ENCODE data around the gene ADGRD1. TPM values are rescaled to one million over a fixed set of nuclear protein-coding genes. Genes with fewer than 3 reads are reported as not detected.

The ADGRD1 gene
- total and polyA plus RNA-seq, 2 of the 8 experiments (the other 6 are each of a cell fraction or from before 2014, with no cell fraction given): 0.36 to 0.48 TPM

GRCh38 chr12:130988751-130989150 is 35.0 kb downstream of the ADGRD1 start:
- no peak overlapping the region for H3K9ac ChIP-seq (replicated peaks in 1 of 4; ENCODE audit: extremely low read depth in 1 of 4, low read depth in 3 of 4, low read length in 3 of 4)
- no peaks in the 10 kb centered on the region for H3K79me2 ChIP-seq (ENCODE audit: control insufficient read depth in 1 of 2, insufficient read depth in 2 of 2, low read length in 2 of 2)
- H2BK15ac ChIP-seq (ENCODE audit: low read length): no peak overlapping the region
- CTCF ChIA-PET (ENCODE audit: partially characterized antibody): interaction anchor here (0.6 to 1.1 kb wide), 5 partner anchors 9 to 169 kb away, joined by 3 to 4 read pairs (median 3); no protein-coding TSS in a partner anchor
- no peaks in the 10 kb centered on the region for H4K20me1 ChIP-seq (replicated peaks in 1 of 2; ENCODE audit: control insufficient read depth in 1 of 2, insufficient read depth in 2 of 2, low read length in 2 of 2)
- H3K79me1 ChIP-seq (ENCODE audit: low read depth, low read length): no peaks in the 10 kb centered on the region
- no peaks in the 10 kb centered on the region for H3K23me2 ChIP-seq (ENCODE audit: low read depth, low read length)
- no peak overlapping the region for H3K18ac ChIP-seq (ENCODE audit: extremely low read depth, low read length)
- no peak overlapping the region for H3K23ac ChIP-seq (ENCODE audit: insufficient read length)
- H3K9me3 ChIP-seq (ENCODE audit: insufficient read depth in 2 of 2, low read depth in 1 of 2, low read length in 1 of 2): no peaks in the 10 kb centered on the region; a peak in 1 of 4 replicates
- no peak overlapping the region for H4K8ac ChIP-seq (ENCODE audit: extremely low read depth, insufficient read depth, low read length)
- FAIRE-seq (no peak), DNase-seq (ENCODE audit: low read depth in 1 of 2, low spot score in 2 of 2) (no peak)
- H3K4me3 ChIP-seq (ENCODE audit: extremely low read depth in 1 of 4, insufficient read depth in 2 of 4, low read depth in 3 of 4, low read length in 4 of 4): no peak overlapping the region
- H3K36me3 ChIP-seq (ENCODE audit: control insufficient read depth in 2 of 4, insufficient read depth in 4 of 4, low read length in 3 of 4): no peaks in the 10 kb centered on the region
- 79% methylated on average over 2 of the region's 2 CpGs; no CpG with 5 or more reads in 1 of the 2 experiments for WGBS, 2 experiments (ENCODE audit: extremely low coverage in 1 of 2, insufficient coverage in 1 of 2, insufficient read length in 1 of 2, insufficient replicate concordance in 2 of 2, low coverage in 1 of 2, low lambda C conversion rate in 2 of 2, missing lambda C conversion rate in 1 of 2)
- H4K91ac ChIP-seq (replicated peaks; ENCODE audit: insufficient read length, low read length): no peak overlapping the region
- H3K14ac ChIP-seq (ENCODE audit: insufficient read length): no peak overlapping the region
- H2AFZ ChIP-seq (ENCODE audit: low read length): no peak overlapping the region
- H2BK20ac ChIP-seq (ENCODE audit: low read length): no peak overlapping the region
- no peak overlapping the region for H4K5ac ChIP-seq (ENCODE audit: insufficient read length, low read depth, low read length)
- no peak overlapping the region for H2BK12ac ChIP-seq (ENCODE audit: low read depth, low read length)
- no peak for TF ChIP-seq HDAC2 (IDR thresholded peaks at IDR 0.05; ENCODE audit: borderline replicate concordance in 1 of 2, low read depth in 2 of 2, low read length in 2 of 2)
- no peak for TF ChIP-seq POU5F1 (IDR thresholded peaks at IDR 0.05; ENCODE audit: low read depth, low read length)
- TF ChIP-seq BRCA1 (IDR thresholded peaks at IDR 0.05; ENCODE audit: low read depth, low read length): no peak
- no peak for TF ChIP-seq GABPA (IDR thresholded peaks at IDR 0.05; ENCODE audit: borderline replicate concordance, insufficient read depth, low read length)
- TF ChIP-seq RAD21 (IDR thresholded peaks at IDR 0.05 in 1 of 2, conservative IDR thresholded peaks at IDR 0.05 in 1 of 2; ENCODE audit: low read depth in 2 of 2, low read length in 2 of 2): no peak
- TF ChIP-seq USF2 (IDR thresholded peaks at IDR 0.05; ENCODE audit: low read length): no peak
- TF ChIP-seq CTBP2 (IDR thresholded peaks at IDR 0.05; ENCODE audit: borderline replicate concordance, insufficient read depth, insufficient read length, low read length): no peak
- TF ChIP-seq E2F6 (IDR thresholded peaks at IDR 0.05): no peak
- no peak for TF ChIP-seq EGR1 (IDR thresholded peaks at IDR 0.05; ENCODE audit: borderline replicate concordance, low read depth, low read length)
- no peak overlapping the region for H3K56ac ChIP-seq (replicated peaks; ENCODE audit: insufficient read length, low read depth, low read length)
- no peaks in the 10 kb centered on the region for H3K4me1 ChIP-seq (replicated peaks in 1 of 4; ENCODE audit: control insufficient read depth in 3 of 4, insufficient read depth in 4 of 4, low read length in 3 of 4)
- H2BK5ac ChIP-seq (ENCODE audit: low read depth, low read length): no peak overlapping the region
- no peak overlapping the region for H3K4me2 ChIP-seq (ENCODE audit: insufficient read depth in 1 of 2, low read depth in 2 of 2, low read length in 2 of 2)
- H3K4ac ChIP-seq (replicated peaks; ENCODE audit: insufficient read length, low read depth, low read length): no peak overlapping the region
- no peaks in the 10 kb centered on the region for H3K27me3 ChIP-seq (replicated peaks in 1 of 4; ENCODE audit: control insufficient read depth in 3 of 4, extremely low read depth in 1 of 4, insufficient read depth in 3 of 4, low read length in 3 of 4)
- POLR2A ChIA-PET (ENCODE audit: partially characterized antibody): no interaction called here
- H3K27ac ChIP-seq (ENCODE audit: low read depth, low read length): no peak overlapping the region
- no peak overlapping the region for H2AK5ac ChIP-seq (ENCODE audit: low read depth, low read length)
- no peak overlapping the region for H2BK120ac ChIP-seq (replicated peaks; ENCODE audit: low read depth, low read length)

Data from H1 (cell line).